ENCODE data around the gene PDAP1.
"Not testable (repeated sequence)": the region's sequence is repeated elsewhere in the genome, so short reads cannot be mapped to it uniquely, and the experiment has no call there.

Gene PDAP1

GRCh38 chr7:99422625-99423024 is 14.2 kb upstream of the PDAP1 start:
- Histone ChIP-seq H3K27me3 (ENCODE audit: insufficient read depth, low read length) (no peaks in the 10 kb centered on the region), H3K4me3 (ENCODE audit: low read length) (no peak overlapping the region), H3K27ac (ENCODE audit: low read depth, low read length) (no peak overlapping the region), H3K36me3 (ENCODE audit: insufficient read depth, low read length) (peaks cover 81% of the 10 kb centered on the region), H3K4me1 (ENCODE audit: insufficient read depth, low read length) (no peaks in the 10 kb centered on the region), H3K9me3 (ENCODE audit: insufficient read depth, low read depth, low read length) (no peaks in the 10 kb centered on the region), H3K9ac (ENCODE audit: low read depth, low read length) (no peak overlapping the region)
- 89% methylated on average over 5 of the region's 5 CpGs for WGBS

- peaks cover 85% of the 10 kb centered on the region for H3K36me3 ChIP-seq (ENCODE audit: insufficient read depth, low read length)
- H3K27me3 ChIP-seq (ENCODE audit: insufficient read depth, low read length): no peaks in the 10 kb centered on the region
- H3K9ac ChIP-seq (ENCODE audit: low read depth, low read length): no peak overlapping the region
- H3K27ac ChIP-seq (ENCODE audit: low read depth, low read length): no peak overlapping the region
- H3K4me3 ChIP-seq (ENCODE audit: low read length): no peak overlapping the region
- WGBS: 94% methylated on average over 11 of the region's 11 CpGs
- H3K9me3 ChIP-seq (ENCODE audit: insufficient read depth, low read depth, low read length): no peaks in the 10 kb centered on the region
- no peaks in the 10 kb centered on the region for H3K4me1 ChIP-seq (ENCODE audit: insufficient read depth, low read length)
These were observed 13.8 kb upstream of the PDAP1 start for GRCh38 chr7:99422186-99422585.

- no peaks in the 10 kb centered on the region for H3K9me3 ChIP-seq (ENCODE audit: insufficient read depth, low read depth, low read length)
- H3K27me3 ChIP-seq (ENCODE audit: insufficient read depth, low read length): no peaks in the 10 kb centered on the region
- H3K4me3 ChIP-seq (ENCODE audit: low read length): no peak overlapping the region
- H3K4me1 ChIP-seq (ENCODE audit: insufficient read depth, low read length): no peaks in the 10 kb centered on the region
- 91% methylated on average over 7 of the region's 7 CpGs for WGBS
- no peak overlapping the region for H3K9ac ChIP-seq (ENCODE audit: low read depth, low read length)
- peaks cover 97% of the 10 kb centered on the region for H3K36me3 ChIP-seq (ENCODE audit: insufficient read depth, low read length)
- no peak overlapping the region for H3K27ac ChIP-seq (ENCODE audit: low read depth, low read length)
These were observed 12.6 kb upstream of the PDAP1 start for GRCh38 chr7:99420986-99421385.

- Histone ChIP-seq H3K4me3 (ENCODE audit: low read length) (no peak overlapping the region), H3K36me3 (ENCODE audit: insufficient read depth, low read length) (peaks cover 95% of the 10 kb centered on the region), H3K4me1 (ENCODE audit: insufficient read depth, low read length) (no peaks in the 10 kb centered on the region), H3K9me3 (ENCODE audit: insufficient read depth, low read depth, low read length) (no peaks in the 10 kb centered on the region), H3K27ac (ENCODE audit: low read depth, low read length) (no peak overlapping the region), H3K27me3 (ENCODE audit: insufficient read depth, low read length) (no peaks in the 10 kb centered on the region), H3K9ac (ENCODE audit: low read depth, low read length) (no peak overlapping the region)
- 95% methylated on average over 5 of the region's 5 CpGs for WGBS
These were observed 11.8 kb upstream of the PDAP1 start for GRCh38 chr7:99420213-99420612.

GRCh38 chr7:99419323-99420021 is 11.1 kb upstream of the PDAP1 start:
- no peak overlapping the region for H3K4me3 ChIP-seq (ENCODE audit: low read length)
- 93% methylated on average over 29 of the region's 29 CpGs for WGBS
- peaks cover 95% of the 10 kb centered on the region for H3K36me3 ChIP-seq (ENCODE audit: insufficient read depth, low read length)
- no peak overlapping the region for H3K27ac ChIP-seq (ENCODE audit: low read depth, low read length)
- no peaks in the 10 kb centered on the region for H3K27me3 ChIP-seq (ENCODE audit: insufficient read depth, low read length)
- no peak overlapping the region for H3K9ac ChIP-seq (ENCODE audit: low read depth, low read length)
- H3K4me1 ChIP-seq (ENCODE audit: insufficient read depth, low read length): no peaks in the 10 kb centered on the region
- H3K9me3 ChIP-seq (ENCODE audit: insufficient read depth, low read depth, low read length): no peaks in the 10 kb centered on the region

- Histone ChIP-seq H3K4me3 (ENCODE audit: low read length) (no peak overlapping the region), H3K27ac (ENCODE audit: low read depth, low read length) (no peak overlapping the region), H3K9ac (ENCODE audit: low read depth, low read length) (no peak overlapping the region), H3K9me3 (ENCODE audit: insufficient read depth, low read depth, low read length) (no peaks in the 10 kb centered on the region), H3K4me1 (ENCODE audit: insufficient read depth, low read length) (no peaks in the 10 kb centered on the region), H3K36me3 (ENCODE audit: insufficient read depth, low read length) (peaks cover 95% of the 10 kb centered on the region), H3K27me3 (ENCODE audit: insufficient read depth, low read length) (no peaks in the 10 kb centered on the region)
- 97% methylated on average over 9 of the region's 9 CpGs for WGBS
These were observed 9.9 kb upstream of the PDAP1 start for GRCh38 chr7:99418260-99418659.

- not testable (repeated sequence) for H3K27ac ChIP-seq (ENCODE audit: low read depth, low read length); H3K4me1 ChIP-seq (ENCODE audit: insufficient read depth, low read length); H3K9me3 ChIP-seq (ENCODE audit: insufficient read depth, low read depth, low read length); H3K4me3 ChIP-seq (ENCODE audit: low read length); H3K27me3 ChIP-seq (ENCODE audit: insufficient read depth, low read length); H3K9ac ChIP-seq (ENCODE audit: low read depth, low read length)
- WGBS: 54% methylated on average over 11 of the region's 17 CpGs
- H3K36me3 ChIP-seq (ENCODE audit: insufficient read depth, low read length): peaks cover 95% of the 10 kb centered on the region
These were observed 7.2 kb upstream of the PDAP1 start for GRCh38 chr7:99415513-99416127.

GRCh38 chr7:99410635-99411034 is 2.2 kb upstream of the PDAP1 start:
- 94% methylated on average over 2 of the region's 2 CpGs for WGBS
- H3K9me3 ChIP-seq (ENCODE audit: insufficient read depth, low read depth, low read length): no peaks in the 10 kb centered on the region
- H3K27me3 ChIP-seq (ENCODE audit: insufficient read depth, low read length): no peaks in the 10 kb centered on the region
- H3K36me3 ChIP-seq (ENCODE audit: insufficient read depth, low read length): peaks cover 53% of the 10 kb centered on the region
- H3K4me1 ChIP-seq (ENCODE audit: insufficient read depth, low read length): peaks cover 17% of the 10 kb centered on the region
- H3K9ac ChIP-seq (ENCODE audit: low read depth, low read length): no peak overlapping the region
- no peak overlapping the region for H3K4me3 ChIP-seq (ENCODE audit: low read length)
- H3K27ac ChIP-seq (ENCODE audit: low read depth, low read length): no peak overlapping the region

- peak overlapping the region; percentile 89 for H3K4me3 ChIP-seq (ENCODE audit: low read length)
- H3K4me1 ChIP-seq (ENCODE audit: insufficient read depth, low read length): peaks cover 17% of the 10 kb centered on the region
- H3K9me3 ChIP-seq (ENCODE audit: insufficient read depth, low read depth, low read length): no peaks in the 10 kb centered on the region
- H3K27me3 ChIP-seq (ENCODE audit: insufficient read depth, low read length): no peaks in the 10 kb centered on the region
- WGBS: 69% methylated on average over 3 of the region's 3 CpGs
- peaks cover 50% of the 10 kb centered on the region for H3K36me3 ChIP-seq (ENCODE audit: insufficient read depth, low read length)
- no peak overlapping the region for H3K27ac ChIP-seq (ENCODE audit: low read depth, low read length)
- H3K9ac ChIP-seq (ENCODE audit: low read depth, low read length): peak overlapping the region; percentile 98; the same call in 1 of the 2 replicates
These were observed 1.4 kb upstream of the PDAP1 start for GRCh38 chr7:99409806-99410205.

- peaks cover 50% of the 10 kb centered on the region for H3K36me3 ChIP-seq (ENCODE audit: insufficient read depth, low read length)
- H3K27ac ChIP-seq (ENCODE audit: low read depth, low read length): peak overlapping the region; percentile 100
- under 1% methylated on average over 18 of the region's 18 CpGs for WGBS
- H3K9ac ChIP-seq (ENCODE audit: low read depth, low read length): peak overlapping the region; percentile 98
- peak overlapping the region; percentile 89 for H3K4me3 ChIP-seq (ENCODE audit: low read length)
- H3K4me1 ChIP-seq (ENCODE audit: insufficient read depth, low read length): peaks cover 17% of the 10 kb centered on the region
- H3K27me3 ChIP-seq (ENCODE audit: insufficient read depth, low read length): no peaks in the 10 kb centered on the region
- H3K9me3 ChIP-seq (ENCODE audit: insufficient read depth, low read depth, low read length): no peaks in the 10 kb centered on the region
These were observed 785 bp upstream of the PDAP1 start for GRCh38 chr7:99409192-99409572.

- no peaks in the 10 kb centered on the region for H3K9me3 ChIP-seq (ENCODE audit: insufficient read depth, low read depth, low read length)
- H3K9ac ChIP-seq (ENCODE audit: low read depth, low read length): peak overlapping the region; percentile 98
- peaks cover 17% of the 10 kb centered on the region for H3K4me1 ChIP-seq (ENCODE audit: insufficient read depth, low read length)
- peak overlapping the region; percentile 100 for H3K27ac ChIP-seq (ENCODE audit: low read depth, low read length)
- H3K27me3 ChIP-seq (ENCODE audit: insufficient read depth, low read length): no peaks in the 10 kb centered on the region
- peaks cover 50% of the 10 kb centered on the region for H3K36me3 ChIP-seq (ENCODE audit: insufficient read depth, low read length)
- peak overlapping the region; percentile 89 for H3K4me3 ChIP-seq (ENCODE audit: low read length)
- under 1% methylated on average over 28 of the region's 28 CpGs for WGBS
These were observed 472 bp downstream of the PDAP1 start for GRCh38 chr7:99407872-99408378.

Data from HUES64 (cell line).